GM18499 (cell line): ENCODE data around the gene TRIM48.
"Not testable (repeated sequence)": the region's sequence is repeated elsewhere in the genome, so short reads cannot be mapped to it uniquely, and the experiment has no call there.

ENCODE experiments used
- ATAC-seq: cut with Tn5 transposase; IDR thresholded peaks from one replicate; pipeline ENCODE4 v1.9.1; 2021; ENCODE audit warnings: moderate number of reproducible peaks; ENCODE audit not compliant: insufficient read depth, unreplicated experiment

Gene TRIM48, protein sequence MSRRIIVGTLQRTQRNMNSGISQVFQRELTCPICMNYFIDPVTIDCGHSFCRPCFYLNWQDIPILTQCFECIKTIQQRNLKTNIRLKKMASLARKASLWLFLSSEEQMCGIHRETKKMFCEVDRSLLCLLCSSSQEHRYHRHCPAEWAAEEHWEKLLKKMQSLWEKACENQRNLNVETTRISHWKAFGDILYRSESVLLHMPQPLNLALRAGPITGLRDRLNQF

DNA sequence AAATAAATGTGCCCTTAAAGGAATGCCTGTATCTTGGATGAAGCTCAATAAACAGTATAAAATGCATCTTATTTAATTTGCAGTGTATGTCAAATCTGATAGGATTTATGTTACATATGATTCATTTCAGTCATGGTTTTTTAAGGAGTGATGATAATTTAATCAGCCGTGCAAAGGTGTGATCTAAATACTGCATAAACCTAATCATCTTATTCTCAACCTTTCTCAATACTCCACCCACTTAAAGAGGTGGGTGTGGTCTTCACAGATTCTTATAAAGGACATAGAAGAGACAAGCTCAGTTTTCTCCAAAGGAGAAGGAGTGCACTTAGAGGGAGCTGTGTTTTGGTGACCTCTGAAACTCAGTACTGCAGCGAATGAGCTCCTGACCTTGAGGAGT lies at the start of gene TRIM48:
Gene TRIM48, plus strand, starts transcription at position 301 of the 400 bp plus-strand sequence. CDS start 113 bp downstream, outside the sequence.
- ATAC-seq, result not testable (repeated sequence)

DNA sequence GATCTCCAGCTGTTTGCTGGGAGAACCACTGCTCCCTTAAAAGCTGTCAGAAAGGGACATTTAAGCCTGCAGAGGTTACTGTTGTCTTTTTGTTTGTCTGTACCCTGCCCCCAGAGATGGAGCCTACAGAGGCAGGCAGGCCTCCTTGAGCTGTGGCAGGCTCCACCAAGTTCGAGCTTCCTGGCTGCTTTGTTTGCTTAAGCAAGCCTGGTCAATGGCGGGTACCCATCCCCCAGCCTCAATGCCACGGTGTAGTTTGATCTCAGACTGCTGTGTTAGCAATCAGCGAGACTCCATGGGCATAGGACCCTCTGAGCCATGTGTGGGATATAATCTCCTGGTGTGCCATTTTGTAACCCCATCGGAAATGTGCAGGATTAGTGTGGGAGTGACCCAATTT lies 23.6 kb upstream of the TRIM48 start:
- not testable (repeated sequence) for ATAC-seq

DNA sequence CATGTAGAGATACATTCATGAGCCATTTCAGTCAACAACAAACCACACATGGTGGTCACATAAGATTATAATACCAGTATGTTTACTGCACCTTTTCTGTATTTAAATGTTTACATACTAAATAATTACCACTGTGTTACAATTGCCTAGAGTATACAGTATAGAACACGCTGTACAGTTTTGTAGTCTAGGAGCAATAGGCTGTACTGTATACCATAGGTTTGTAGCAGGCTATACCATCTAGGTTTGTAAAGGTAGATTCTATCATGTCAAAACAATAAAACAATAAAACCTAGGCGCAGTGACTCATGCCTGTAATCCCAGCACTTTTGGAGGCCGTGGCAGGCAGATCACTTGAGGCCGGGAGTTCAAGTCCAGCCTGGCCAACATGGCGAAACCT lies 1.1 kb downstream of the TRIM48 start:
- ATAC-seq, result no peak
